Neural progenitor cell (in vitro differentiated cells): ENCODE measurements around the gene KIF25. TPM values are rescaled to one million over a fixed set of nuclear protein-coding genes. Genes with fewer than 3 reads are reported as not detected.

Experiments
- DNase-seq: peaks from one replicate; pipeline ENCODE4 v3.0.0-alpha.2; 2016; ENCODE audit warnings: low spot score
- H2AFZ ChIP-seq: fragments of 200-600 bp; sonication (generic); replicated peaks from 2 replicates; pipeline ENCODE4 v1.6.1; 2016; ENCODE audit warnings: antibody characterized with exemption
- H3F3A ChIP-seq: fragments of 200-600 bp; sonication (generic); 2 replicates; pipeline ENCODE4 v1.6.1; 2016; ENCODE audit warnings: antibody characterized with exemption, low read depth
- H3K27ac ChIP-seq: fragments of 200-600 bp; sonication (generic); 2 replicates; pipeline ENCODE4 v1.5.1; 2016; ENCODE audit warnings: mild to moderate bottlenecking
- H3K27me3 ChIP-seq: fragments of 200-600 bp; sonication (generic); 2 replicates; pipeline ENCODE4 v1.6.1; 2016; ENCODE audit warnings: mild to moderate bottlenecking, moderate library complexity
- H3K36me3 ChIP-seq: fragments of 200-600 bp; sonication (generic); 2 replicates; pipeline ENCODE4 v1.5.1; 2016
- H3K4me1 ChIP-seq: fragments of 200-600 bp; sonication (generic); 2 replicates; pipeline ENCODE4 v1.6.1; 2016; ENCODE audit warnings: mixed run types
- H3K4me2 ChIP-seq: fragments of 200-600 bp; sonication (generic); 2 replicates; pipeline ENCODE4 v1.6.1; 2016
- H3K4me3 ChIP-seq: fragments of 200-600 bp; sonication (generic); 2 replicates; pipeline ENCODE4 v1.5.1; 2016
- H3K79me2 ChIP-seq: fragments of 200-600 bp; sonication (generic); 2 replicates; pipeline ENCODE4 v1.6.1; 2016; ENCODE audit warnings: low read depth
- H3K9ac ChIP-seq: fragments of 200-600 bp; sonication (generic); 2 replicates; pipeline ENCODE4 v1.6.1; 2016
- H3K9me3 ChIP-seq: fragments of 200-600 bp; sonication (generic); 2 replicates; pipeline ENCODE4 v1.5.1; 2016; ENCODE audit warnings: low read depth
- H4K20me1 ChIP-seq: fragments of 200-600 bp; sonication (generic); 2 replicates; pipeline ENCODE4 v1.6.1; 2016; ENCODE audit warnings: low read depth
- H3K27ac Mint-ChIP-seq: 3 replicates; pipeline ENCODE4 v1.8.0; 2021; ENCODE audit warnings: mixed read lengths
- H3K27me3 Mint-ChIP-seq: 2 replicates; pipeline ENCODE4 v1.8.0; 2022; ENCODE audit warnings: low read depth, mild to moderate bottlenecking, inconsistent platforms, moderate library complexity, mixed read lengths; ENCODE audit not compliant: insufficient read depth
- H3K36me3 Mint-ChIP-seq: 3 replicates; pipeline ENCODE4 v1.8.0; 2021; ENCODE audit warnings: mixed read lengths
- H3K4me1 Mint-ChIP-seq: 3 replicates; pipeline ENCODE4 v1.8.0; 2021; ENCODE audit warnings: mixed read lengths
- H3K4me3 Mint-ChIP-seq: 3 replicates; pipeline ENCODE4 v1.8.0; 2021; ENCODE audit warnings: mild to moderate bottlenecking, moderate library complexity, mixed read lengths
- H3K9me3 Mint-ChIP-seq: 3 replicates; pipeline ENCODE4 v1.8.0; 2020; ENCODE audit warnings: mixed read lengths
- CTCF ChIP-seq: fragments of 200-600 bp; sonication (generic); IDR thresholded peaks from 2 replicates; pipeline ENCODE4 v1.5.1; 2017; ENCODE audit warnings: antibody characterized with exemption, mild to moderate bottlenecking
- EZH2 ChIP-seq: fragments of 200-600 bp; sonication (generic); IDR thresholded peaks from 2 replicates; pipeline ENCODE4 v1.6.1; 2017; ENCODE audit warnings: antibody characterized with exemption, mild to moderate bottlenecking, moderate library complexity
- EZH2phosphoT487 ChIP-seq: fragments of 200-600 bp; sonication (generic); IDR thresholded peaks from 2 replicates; pipeline ENCODE4 v1.6.1; 2017; ENCODE audit warnings: antibody characterized with exemption
- total RNA-seq: library from RNA; depleted of rRNA; stranded (reverse); fragments of >200 nt; gene quantifications from 2 replicates; pipeline ENCODE4 v1.2.3, GENCODE V29; 2015; ENCODE audit warnings: low replicate concordance

Gene KIF25
- total RNA-seq, 1 donor from 2014 or later = 1.2 TPM

GRCh38 chr6:168093634-168094033 is 96.2 kb downstream of the KIF25 start:
- TF ChIP-seq EZH2 = no peak
- TF ChIP-seq EZH2phosphoT487 = no peak
- TF ChIP-seq CTCF = no peak
- Histone ChIP-seq H3F3A (peaks cover 5% of the 10 kb centered on the region), H3K4me1 (peaks cover 17% of the 10 kb centered on the region), H3K4me2 (no peak overlapping the region), H3K9ac (no peak overlapping the region), H3K27ac (no peak overlapping the region), H3K9me3 (no peaks in the 10 kb centered on the region), H3K4me3 (no peak overlapping the region), H3K79me2 (no peaks in the 10 kb centered on the region), H2AFZ (no peak overlapping the region), H4K20me1 (no peaks in the 10 kb centered on the region), H3K36me3 (no peaks in the 10 kb centered on the region), H3K27me3 (no peaks in the 10 kb centered on the region)
- Mint-ChIP-seq H3K36me3 (no peaks in the 10 kb centered on the region), H3K9me3 (peaks cover 3% of the 10 kb centered on the region), H3K4me3 (no peak overlapping the region), H3K4me1 (peaks cover 36% of the 10 kb centered on the region), H3K27ac (peak overlapping the region; percentile 91), H3K27me3 (peaks cover 14% of the 10 kb centered on the region)
- no peak for DNase-seq

Other genes with a start within 250 kb of the KIF25 start
- gene AFDN, start 170.8 kb upstream of the KIF25 start, total RNA-seq = 261 and 357 TPM in 2 replicates
- 0.09 TPM in 1 of 2 replicates, not detected in the other for gene FRMD1, start 81.5 kb downstream of the KIF25 start, total RNA-seq